ENCODE data around the gene PITPNM1.
"Not testable (repeated sequence)": the region's sequence is repeated elsewhere in the genome, so short reads cannot be mapped to it uniquely, and the experiment has no call there.

Gene PITPNM1

GRCh38 chr11:67489885-67490726, 15.1 kb downstream of the PITPNM1 start:
- DNase-seq (ENCODE audit: low read depth) = no peak

- no peak for DNase-seq (ENCODE audit: low read depth)
Measured at GRCh38 chr11:67489203-67489884, 15.8 kb downstream of the PITPNM1 start.

- DNase-seq (ENCODE audit: low read depth) = peak; percentile 55
Measured at GRCh38 chr11:67486481-67487195, 18.5 kb downstream of the PITPNM1 start.

GRCh38 chr11:67485873-67486361, 19.2 kb downstream of the PITPNM1 start:
- peak; percentile 67 for DNase-seq (ENCODE audit: low read depth)

DNA sequence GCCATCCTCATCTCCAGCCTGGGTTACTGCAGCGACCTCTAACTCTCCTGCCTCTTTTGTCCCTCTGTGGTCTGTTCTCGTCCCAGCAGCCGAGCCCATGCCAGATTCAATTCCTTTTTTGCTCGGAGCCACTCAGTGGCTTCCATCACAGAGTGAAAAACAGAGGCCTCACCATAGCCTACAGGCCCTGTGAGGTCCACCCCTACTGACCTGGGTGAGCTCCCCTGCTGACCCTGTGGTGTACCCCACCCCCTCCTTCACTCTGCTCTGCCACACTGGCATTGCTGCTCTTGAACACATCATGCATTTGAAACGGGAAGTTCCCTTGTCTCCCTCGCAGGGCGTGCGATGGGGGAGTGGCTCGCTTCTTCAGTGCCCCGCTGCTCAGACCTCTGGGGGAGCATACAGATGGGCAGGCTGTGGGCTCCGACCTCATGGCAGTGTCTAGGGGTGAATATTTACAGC, 20.3 kb downstream of the PITPNM1 start:
- peak; percentile 72 for DNase-seq (ENCODE audit: low read depth)

GRCh38 chr11:67483831-67484665, 21.1 kb downstream of the PITPNM1 start:
- DNase-seq (ENCODE audit: low read depth) = peak; percentile 35

DNA sequence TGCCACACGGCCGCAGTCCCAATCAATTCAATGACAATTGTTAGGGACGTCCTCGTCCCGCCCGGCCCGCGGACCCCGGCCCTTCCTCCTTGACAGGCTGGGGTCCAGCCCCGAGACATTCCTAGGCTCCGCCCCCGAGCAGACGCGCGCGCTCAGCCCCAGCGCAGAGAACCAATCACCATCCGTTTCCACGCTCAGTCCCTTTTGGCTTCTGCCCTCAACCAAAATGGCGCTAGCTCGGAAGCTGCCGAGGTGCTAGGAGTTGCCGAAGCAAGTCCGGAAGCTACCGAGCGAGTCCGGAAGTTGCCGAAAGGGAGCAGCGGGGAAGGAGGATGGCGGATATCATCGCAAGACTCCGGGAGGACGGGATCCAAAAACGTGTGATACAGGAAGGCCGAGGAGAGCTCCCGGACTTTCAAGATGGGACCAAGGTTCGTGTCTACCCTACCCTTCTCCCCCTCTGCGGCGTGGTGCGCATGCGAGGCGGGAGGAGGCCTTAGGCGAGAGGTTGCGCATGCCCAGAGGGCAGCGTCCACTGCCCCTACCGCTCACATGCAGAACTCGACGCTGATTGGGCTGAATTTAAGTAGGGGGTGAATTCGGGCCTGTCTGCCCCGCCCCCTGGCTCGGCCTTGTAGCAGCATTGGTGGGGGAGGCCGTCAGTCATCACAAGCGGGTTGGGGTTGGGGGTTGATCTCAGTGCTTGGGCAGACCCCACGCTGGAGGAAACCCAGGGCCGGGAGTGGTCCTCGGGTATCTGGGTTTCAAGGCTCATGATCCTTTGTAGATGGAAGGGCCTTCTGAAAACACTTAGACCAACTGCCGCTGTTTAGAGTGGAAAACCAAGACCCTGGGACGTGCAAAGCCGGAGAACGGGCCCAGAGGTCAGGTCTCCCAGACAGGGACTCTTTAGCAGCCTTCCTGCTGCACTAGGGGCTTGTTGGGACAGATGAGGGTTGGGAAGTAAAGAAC, 22.1 kb downstream of the PITPNM1 start, which contains the start of gene AIP:
AIP (plus strand) TSS at position 200 of the 972 bp plus-strand sequence; CDS start at position 333, 133 bp downstream.
- DNase-seq (ENCODE audit: low read depth) = peak; percentile 95

DNA sequence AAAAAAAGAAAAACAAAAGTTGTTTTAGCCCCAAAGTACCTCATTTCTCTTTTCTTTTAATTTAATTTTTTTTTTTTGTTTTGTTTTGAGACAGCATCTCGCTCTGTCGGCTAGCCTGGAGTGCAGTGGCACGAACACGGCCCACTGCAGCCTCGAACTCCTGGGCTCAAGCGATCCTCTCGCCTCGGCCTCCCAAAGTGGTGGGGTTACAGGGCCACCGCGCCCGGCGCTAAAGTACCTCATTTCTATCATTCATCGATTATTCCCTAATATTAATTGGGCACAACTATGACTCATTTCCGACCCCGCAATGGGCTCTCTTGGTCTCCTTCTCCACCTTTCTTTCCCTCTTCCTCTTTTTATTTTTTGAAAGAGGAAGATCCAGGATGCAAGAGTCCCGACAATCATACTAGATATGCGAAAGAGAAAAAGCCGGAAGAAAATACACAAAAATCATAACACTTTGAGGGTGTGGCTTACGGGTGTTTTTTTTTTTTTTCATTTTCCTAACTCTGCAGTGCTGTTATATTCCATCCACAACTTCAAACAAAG, 22.8 kb downstream of the PITPNM1 start:
- no peak for DNase-seq (ENCODE audit: low read depth)

GRCh38 chr11:67477344-67478050, 27.7 kb downstream of the PITPNM1 start:
- not testable (repeated sequence) for DNase-seq (ENCODE audit: low read depth)

DNA sequence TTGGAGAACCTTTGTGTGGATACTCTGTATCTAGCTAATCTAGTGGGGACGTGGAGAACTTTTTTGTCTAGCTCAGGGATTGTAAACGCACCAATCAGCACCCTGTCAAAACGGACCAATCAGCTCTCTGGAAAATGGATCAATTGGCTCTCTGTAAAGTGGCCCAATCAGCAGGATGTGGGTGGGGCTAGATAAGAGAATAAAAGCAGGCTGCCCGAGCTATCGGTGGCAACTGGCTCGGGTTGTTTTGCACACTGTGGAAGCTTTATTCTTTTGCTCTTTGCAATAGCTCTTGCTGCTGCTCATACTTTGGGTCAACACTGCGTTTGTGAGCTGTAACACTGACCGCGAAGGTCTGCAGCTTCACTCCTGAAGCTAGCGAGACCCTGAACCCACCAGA, 28.5 kb downstream of the PITPNM1 start:
- DNase-seq (ENCODE audit: low read depth) = not testable (repeated sequence)

DNA sequence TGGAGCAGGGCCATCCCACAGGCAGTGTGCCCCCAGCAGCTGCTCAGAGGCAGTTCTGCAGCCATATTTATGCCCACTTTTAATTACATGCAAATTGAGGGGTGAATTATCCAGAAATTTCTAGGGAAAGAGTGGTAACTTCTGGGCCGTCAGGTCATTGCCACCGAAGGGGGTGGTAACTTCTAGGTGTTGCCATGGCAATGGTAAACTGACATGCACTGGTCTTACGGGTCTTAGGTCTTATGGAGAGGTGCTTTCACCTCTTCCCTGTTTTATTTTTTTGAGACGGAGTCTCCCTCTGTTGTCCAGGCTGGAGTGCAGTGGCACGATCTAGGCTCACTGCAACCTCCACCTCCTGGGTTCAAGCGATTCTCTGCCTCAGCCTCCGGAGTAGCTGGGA, 32.3 kb downstream of the PITPNM1 start:
- DNase-seq (ENCODE audit: low read depth) = no peak

GRCh38 chr11:67470337-67471002, 34.7 kb downstream of the PITPNM1 start:
- DNase-seq (ENCODE audit: low read depth) = no peak

DNA sequence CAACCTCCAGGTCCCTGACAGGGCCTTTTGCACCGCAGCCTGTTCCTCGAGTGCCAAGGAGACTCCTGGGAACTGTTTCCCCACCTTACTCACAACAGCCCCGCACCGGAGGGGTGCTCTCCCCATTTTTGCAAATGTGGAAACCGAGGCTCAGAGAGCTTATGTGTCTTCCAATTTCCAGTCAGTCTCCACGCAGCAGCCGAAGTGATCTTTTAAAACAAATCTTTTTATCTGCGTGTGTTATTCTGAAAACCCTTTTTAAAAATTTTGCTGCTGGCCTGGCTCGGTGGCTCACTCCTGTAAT, 35.7 kb downstream of the PITPNM1 start:
- DNase-seq (ENCODE audit: low read depth) = no peak

- peak; percentile 89 for DNase-seq (ENCODE audit: low read depth)
Measured at GRCh38 chr11:67468759-67469507, 36.2 kb downstream of the PITPNM1 start, which contains the start of gene TMEM134. Gene TMEM134, minus strand, starts transcription at chr11:67469251. Its CDS starts 59 bp downstream, at chr11:67469192.

GRCh38 chr11:67468456-67468758, 36.8 kb downstream of the PITPNM1 start:
- no peak for DNase-seq (ENCODE audit: low read depth)

GRCh38 chr11:67468056-67468455, 37.1 kb downstream of the PITPNM1 start:
- DNase-seq (ENCODE audit: low read depth) = no peak

DNA sequence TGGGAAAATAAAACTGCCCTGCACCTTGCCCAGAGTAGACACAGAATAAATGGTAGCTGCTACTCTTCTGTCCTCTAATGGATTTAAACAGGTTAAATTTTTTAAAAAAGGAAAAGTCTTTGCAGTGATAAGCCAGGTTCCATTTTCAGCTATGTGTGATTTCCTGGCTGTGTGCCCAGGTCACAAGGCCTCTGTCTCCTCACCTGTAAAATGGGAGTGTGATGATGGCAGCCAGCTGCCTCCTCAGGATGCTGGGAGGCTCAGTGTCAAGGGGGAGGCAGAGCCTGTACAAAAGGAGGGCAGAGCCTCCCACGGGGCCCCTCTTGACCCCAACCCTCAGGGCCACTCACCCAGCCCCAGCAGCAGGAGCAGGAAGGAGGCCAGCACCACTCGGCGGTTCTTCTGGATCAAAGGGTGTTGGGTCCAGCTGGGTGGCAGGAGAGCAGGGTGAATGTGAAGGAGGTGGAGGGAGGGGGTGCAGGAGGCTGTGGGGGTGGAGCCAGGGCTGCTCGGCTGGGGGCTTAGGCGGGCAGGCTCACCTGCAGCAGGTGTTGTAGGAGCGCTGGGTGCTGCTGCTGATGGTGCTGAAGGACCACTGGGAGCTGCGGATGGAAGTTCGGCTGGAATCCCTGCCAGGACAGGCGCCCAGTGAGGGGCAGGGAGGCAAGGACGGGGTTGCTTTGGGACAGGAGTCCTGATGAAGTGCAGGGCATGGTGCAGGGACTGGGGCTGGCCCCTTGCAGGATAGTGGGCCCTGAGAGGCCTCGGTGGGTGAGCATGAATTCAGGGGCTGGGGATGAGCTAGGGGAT, 38.0 kb downstream of the PITPNM1 start:
- no peak for DNase-seq (ENCODE audit: low read depth)

Data from activated T-cell treated with anti-CD3 and anti-CD28 coated beads for 48 hours (primary cell).